A673 (cell line): ENCODE results near the gene OSBPL6. TPM values are rescaled to one million over a fixed set of nuclear protein-coding genes. Genes with fewer than 3 reads are reported as not detected.

Experiments used
- BruUV-seq: library from RNA; stranded (reverse); fragments of 400-500 nt; replicated peaks from 2 replicates; lab custom pipeline; 2021; lab: Mats Ljungman, UMichigan
- CTCF ChIA-PET: fragments of 300-600 bp; sonication (Branson Sonifier 250); formaldehyde crosslinking; loops from one replicate; lab custom pipeline; 2022; ENCODE audit warnings: antibody characterized with exemption; lab: Charles Lee
- POLR2A ChIA-PET: fragments of 300-600 bp; sonication (Branson Sonifier 250); formaldehyde crosslinking; loops from one replicate; lab custom pipeline; 2022; ENCODE audit warnings: antibody characterized with exemption; ENCODE audit not compliant: low non-redundant PET; lab: Charles Lee
- DNase-seq: peaks from one replicate; pipeline ENCODE4 v3.0.0-alpha.2; 2015; ENCODE audit warnings: low spot score
- H3K27ac ChIP-seq: fragments of 200-600 bp; sonication (generic); 2 replicates; pipeline ENCODE4 v1.5.1; 2016; ENCODE audit warnings: mixed run types, low read depth, mild to moderate bottlenecking, mixed read lengths, antibody characterized with exemption, low read length; ENCODE audit not compliant: poor library complexity, severe bottlenecking
- H3K27me3 ChIP-seq: fragments of 200-600 bp; sonication (generic); replicated peaks from 2 replicates; pipeline ENCODE4 v1.6.1; 2017; ENCODE audit warnings: mixed run types, low read depth, mild to moderate bottlenecking, mixed read lengths, antibody characterized with exemption, low read length; ENCODE audit not compliant: insufficient read depth, poor library complexity
- H3K36me3 ChIP-seq: fragments of 200-600 bp; sonication (generic); 2 replicates; pipeline ENCODE4 v1.6.1; 2016; ENCODE audit warnings: mixed run types, mild to moderate bottlenecking, mixed read lengths, antibody characterized with exemption, low read length; ENCODE audit not compliant: insufficient read depth, poor library complexity, severe bottlenecking
- H3K4me1 ChIP-seq: fragments of 200-600 bp; sonication (generic); 2 replicates; pipeline ENCODE4 v1.6.1; 2017; ENCODE audit warnings: mixed run types, mild to moderate bottlenecking, mixed read lengths, antibody characterized with exemption, low read length; ENCODE audit not compliant: insufficient read depth, poor library complexity, severe bottlenecking
- H3K4me3 ChIP-seq: fragments of 200-600 bp; sonication (generic); 2 replicates; pipeline ENCODE4 v1.5.1; 2016; ENCODE audit warnings: low read depth, mixed run types, mild to moderate bottlenecking, mixed read lengths, low read length; ENCODE audit not compliant: poor library complexity, severe bottlenecking
- H3K9me3 ChIP-seq: fragments of 200-600 bp; sonication (generic); 2 replicates; pipeline ENCODE4 v1.6.1; 2016; ENCODE audit warnings: mixed run types, low read depth, mild to moderate bottlenecking, mixed read lengths, antibody characterized with exemption, low read length; ENCODE audit not compliant: poor library complexity, severe bottlenecking
- CTCF ChIP-seq: fragments of 300-800, 200-600 bp; sonication (generic); conservative IDR thresholded peaks from 2 replicates; pipeline ENCODE4 v1.5.1; 2017; ENCODE audit warnings: low read depth, mild to moderate bottlenecking, antibody characterized with exemption, low read length, moderate library complexity, mixed read lengths
- EZH2 ChIP-seq: fragments of 200-600 bp; sonication (generic); IDR thresholded peaks from 2 replicates; pipeline ENCODE4 v1.6.1; 2017; ENCODE audit warnings: borderline replicate concordance, low read depth, mild to moderate bottlenecking, mixed read lengths, antibody characterized with exemption, low read length; ENCODE audit not compliant: poor library complexity, severe bottlenecking
- intact Hi-C: fragments of 100-400 bp; cut with micrococcal nuclease; formaldehyde crosslinking; loops from one replicate; pipeline ENCODE4 v1.10.0; 2022; ENCODE audit not compliant: unreplicated experiment
- total RNA-seq: library from RNA; stranded (reverse); gene quantifications from 2 replicates; pipeline ENCODE4 v1.2.3, GENCODE V29; 2021

OSBPL6 gene
- total RNA-seq, 1 experiment from 2014 or later: 19.3 TPM

GRCh38 chr2:178258916-178259315 is 64.6 kb downstream of the OSBPL6 start:
- Histone ChIP-seq H3K4me1 (peaks cover 9% of the 10 kb centered on the region), H3K27me3 (no peaks in the 10 kb centered on the region), H3K4me3 (no peak overlapping the region), H3K27ac (no peak overlapping the region), H3K36me3 (no peaks in the 10 kb centered on the region), H3K9me3 (no peaks in the 10 kb centered on the region)
- ChIA-PET CTCF (no interaction called here), POLR2A (interaction anchor here (0.8 kb wide), 1 partner anchor 62 kb away, joined by 7 read pairs; no protein-coding TSS in a partner anchor)
- TF ChIP-seq CTCF (no peak), EZH2 (no peak)
- DNase-seq: no peak
- intact Hi-C loops: no loop called here
- BruUV-seq: no TSS peak

GRCh38 chr2:178263159-178263860 is 69.0 kb downstream of the OSBPL6 start:
- CTCF ChIA-PET: no interaction called here
- intact Hi-C loops: no loop called here
- TF ChIP-seq EZH2: no peak
- no peak for TF ChIP-seq CTCF

GRCh38 chr2:178264211-178264610 is 69.9 kb downstream of the OSBPL6 start:
- TF ChIP-seq CTCF (no peak), EZH2 (no peak)
- Histone ChIP-seq H3K27me3 (no peaks in the 10 kb centered on the region), H3K27ac (no peak overlapping the region), H3K9me3 (no peaks in the 10 kb centered on the region), H3K4me1 (peaks cover 20% of the 10 kb centered on the region), H3K36me3 (no peaks in the 10 kb centered on the region), H3K4me3 (no peak overlapping the region)
- POLR2A ChIA-PET: no interaction called here
- DNase-seq: no peak
- CTCF ChIA-PET: no interaction called here
- BruUV-seq: no TSS peak
- intact Hi-C loops: no loop called here

More at GRCh38 chr2:178263159-178263860, 69.0 kb downstream of the OSBPL6 start:
- no peak for DNase-seq
- no TSS peak for BruUV-seq
- no peaks in the 10 kb centered on the region for H3K36me3 ChIP-seq
- H3K4me3 ChIP-seq: no peak overlapping the region
- no peaks in the 10 kb centered on the region for H3K27me3 ChIP-seq
- H3K27ac ChIP-seq: no peak overlapping the region
- no peaks in the 10 kb centered on the region for H3K9me3 ChIP-seq
- H3K4me1 ChIP-seq: peaks cover 20% of the 10 kb centered on the region
- POLR2A ChIA-PET: no interaction called here
